B cell (primary cell): Measurements from ENCODE around the gene PDLIM5. TPM values are rescaled to one million over a fixed set of nuclear protein-coding genes. Genes with fewer than 3 reads are reported as not detected.

Source experiments
- ATAC-seq: fragments of 200-7000 bp; cut with Tn5 transposase; one replicate; pipeline ENCODE4 v1.10.0; 2021; ENCODE audit warnings: low read depth, mild to moderate bottlenecking, moderate number of reproducible peaks, moderate library complexity
- CTCF ChIA-PET: fragments of 350-600 bp; sonication (Branson Sonifier 250); formaldehyde crosslinking; loops from one replicate; lab custom pipeline; 2021; ENCODE audit warnings: antibody characterized with exemption, inconsistent platforms; lab: Charles Lee
- POLR2A ChIA-PET: fragments of 350-600 bp; sonication (Branson Sonifier 250); formaldehyde crosslinking; loops from one replicate; lab custom pipeline; 2021; ENCODE audit warnings: antibody characterized with exemption; lab: Charles Lee
- DNase-seq: peaks from one replicate; pipeline ENCODE4 v3.0.0; 2013
- H2AFZ ChIP-seq: 2 replicates; pipeline ENCODE4 v1.6.1; 2012; ENCODE audit warnings: mild to moderate bottlenecking, low read depth, low read length; ENCODE audit not compliant: insufficient read depth, poor library complexity, severe bottlenecking
- H3K27ac ChIP-seq, 2 donors: 1 replicate in 1 of 2; 2 replicates in 1 of 2; pipeline ENCODE4 v1.5.1; 2012 to 2013; ENCODE audit warnings: low read length in 2 of 2, mild to moderate bottlenecking in 2 of 2, moderate library complexity in 1 of 2
- H3K27me3 ChIP-seq, 4 experiments: fragments of 200-600 bp in 1 of 4; sonication (generic) in 1 of 4; replicated peaks in 1 of 4; 1 replicate in 2 of 4; 2 replicates in 2 of 4; pipeline versions ENCODE4 v1.6.1 to v1.7.0; 2013 to 2016; ENCODE audit warnings: low read length in 3 of 4, mild to moderate bottlenecking in 2 of 4, mixed read lengths in 1 of 4, moderate library complexity in 1 of 4; ENCODE audit not compliant: insufficient read depth in 4 of 4, control insufficient read depth in 3 of 4; ENCODE audit errors: control extremely low read depth in 1 of 4
- H3K36me3 ChIP-seq, 2 experiments: replicated peaks in 1 of 2; 1 replicate in 1 of 2; 2 replicates in 1 of 2; pipeline versions ENCODE4 v1.6.1 to v1.7.1; 2013; ENCODE audit warnings: low read length in 1 of 2; ENCODE audit not compliant: insufficient read depth in 2 of 2, control insufficient read depth in 1 of 2; ENCODE audit errors: control extremely low read depth in 1 of 2, extremely low read depth in 1 of 2
- H3K4me1 ChIP-seq, 2 donors: fragments of 200-600 bp in 1 of 2; sonication (generic) in 1 of 2; 1 replicate in 1 of 2; 2 replicates in 1 of 2; pipeline versions ENCODE4 v1.5.1 to v1.6.1; 2013 to 2017; ENCODE audit warnings: low read length in 2 of 2; ENCODE audit not compliant: control insufficient read depth in 2 of 2, insufficient read depth in 2 of 2
- H3K4me2 ChIP-seq: replicated peaks from 2 replicates; pipeline ENCODE3; 2012; ENCODE audit warnings: mild to moderate bottlenecking, low read depth, low read length; ENCODE audit not compliant: poor library complexity, severe bottlenecking
- H3K4me3 ChIP-seq, 5 experiments: fragments of 200-600 bp in 1 of 5; sonication (generic) in 1 of 5; 1 replicate in 3 of 5; 2 replicates in 2 of 5; pipeline versions ENCODE4 v1.5.1 to v1.7.0; 2011 to 2016; ENCODE audit warnings: low read length in 4 of 5, mild to moderate bottlenecking in 4 of 5, low read depth in 2 of 5, control low read depth in 1 of 5, moderate library complexity in 1 of 5; ENCODE audit not compliant: insufficient read depth in 1 of 5; ENCODE audit errors: control extremely low read depth in 1 of 5, extremely low read depth in 1 of 5
- H3K79me2 ChIP-seq: fragments of 200-600 bp; sonication (generic); one replicate; pipeline ENCODE4 v1.6.0; 2016; ENCODE audit warnings: low read length; ENCODE audit not compliant: control insufficient read depth, insufficient read depth
- H3K9ac ChIP-seq: fragments of 200-600 bp; sonication (generic); 2 replicates; pipeline ENCODE4 v1.6.1; 2017; ENCODE audit warnings: mild to moderate bottlenecking, low read length, moderate library complexity
- H3K9me3 ChIP-seq, 3 donors: one replicate each; pipeline versions ENCODE4 v1.6.1 to v1.7.1; 2013; ENCODE audit warnings: low read length in 2 of 3; ENCODE audit not compliant: control insufficient read depth in 2 of 3, insufficient read depth in 1 of 3; ENCODE audit errors: control extremely low read depth in 1 of 3
- H4K20me1 ChIP-seq: 2 replicates; pipeline ENCODE4 v1.6.0; 2012; ENCODE audit warnings: mild to moderate bottlenecking, low read length; ENCODE audit not compliant: insufficient read depth, control insufficient read depth, poor library complexity, severe bottlenecking
- H3K27ac Mint-ChIP-seq: one replicate; pipeline ENCODE4 v1.8.0; 2021; ENCODE audit warnings: mixed read lengths
- H3K27me3 Mint-ChIP-seq: one replicate; pipeline ENCODE4 v1.8.0; 2021; ENCODE audit warnings: mixed read lengths
- H3K4me1 Mint-ChIP-seq: one replicate; pipeline ENCODE4 v1.8.0; 2021; ENCODE audit warnings: mixed read lengths
- H3K4me3 Mint-ChIP-seq: one replicate; pipeline ENCODE4 v1.8.0; 2021; ENCODE audit warnings: mixed read lengths
- H3K9me3 Mint-ChIP-seq: one replicate; pipeline ENCODE4 v1.8.0; 2022; ENCODE audit warnings: mixed read lengths; ENCODE audit not compliant: insufficient read depth
- CTCF ChIP-seq: fragments of 200-600 bp; IDR thresholded peaks from one replicate; pipeline ENCODE4 v1.8.0; 2022; ENCODE audit warnings: antibody characterized with exemption, mild to moderate bottlenecking
- EZH2 ChIP-seq: IDR thresholded peaks from 2 replicates; pipeline ENCODE4 v1.6.1; 2012; ENCODE audit warnings: borderline replicate concordance, low read depth, mild to moderate bottlenecking, moderate library complexity, low read length; ENCODE audit not compliant: insufficient read depth, poor library complexity, severe bottlenecking
- WGBS: methylation state at CpG from one replicate; pipeline ENCODE4 v1.1.5; 2013; ENCODE audit warnings: missing lambda C conversion rate; ENCODE audit not compliant: insufficient coverage; 5-methylcytosine and 5-hydroxymethylcytosine counted together
- intact Hi-C: fragments of 100-400 bp; cut with micrococcal nuclease; formaldehyde crosslinking; loops from one replicate; pipeline ENCODE4 v1.10.0; 2022
- polyA plus RNA-seq: library from polyadenylated mRNA; depleted of rRNA; stranded (reverse); fragments of >200 nt; gene quantifications from 2 replicates; pipeline ENCODE4 v1.2.3, GENCODE V29; 2012
- total RNA-seq, 2 donors: library from RNA; stranded (reverse); fragments of 120-200 nt in 1 of 2; gene quantifications; 1 replicate in 1 of 2; 2 replicates in 1 of 2; pipeline versions ENCODE4 v1.2.3 to v1.2.4, GENCODE V29; 2013 to 2022

The PDLIM5 gene
- total and polyA plus RNA-seq, 2 donors (not counting 1 experiment from before 2014, with no cell fraction given) = 24.0 to 30.2 TPM

- Histone ChIP-seq H3K27me3 (no peaks in the 10 kb centered on the region), H3K79me2 (no peaks in the 10 kb centered on the region), H3K4me2 (no peak overlapping the region), H3K4me1 (no peaks in the 10 kb centered on the region), H4K20me1 (no peaks in the 10 kb centered on the region), H3K27ac (no peak overlapping the region), H3K36me3 (no peaks in the 10 kb centered on the region), H3K9ac (no peak overlapping the region), H3K4me3 (no peak overlapping the region), H3K9me3 (no peaks in the 10 kb centered on the region), H2AFZ (no peak overlapping the region)
- TF ChIP-seq CTCF (no peak), EZH2 (no peak)
- Mint-ChIP-seq H3K27ac (no peak overlapping the region), H3K27me3 (no peaks in the 10 kb centered on the region), H3K4me1 (no peaks in the 10 kb centered on the region), H3K4me3 (no peak overlapping the region), H3K9me3 (no peaks in the 10 kb centered on the region)
- ATAC-seq (no peak), DNase-seq (no peak)
- ChIA-PET CTCF (interaction anchor here (0.7 kb wide), 1 partner anchor 151 kb away, joined by 6 read pairs; no protein-coding TSS in a partner anchor), POLR2A (no interaction called here)
- intact Hi-C loops = no loop called here
- WGBS = 100% methylated on average over 3 of the region's 5 CpGs
Observed at GRCh38 chr4:94686086-94686485, 234.3 kb downstream of the PDLIM5 start.

GRCh38 chr4:94689155-94689860, 237.6 kb downstream of the PDLIM5 start:
- 13% methylated on average over 1 of the region's 4 CpGs for WGBS

More at GRCh38 chr4:94689155-94689860, 237.6 kb downstream of the PDLIM5 start:
- H3K36me3 ChIP-seq = no peaks in the 10 kb centered on the region
- ATAC-seq = no peak
- no peaks in the 10 kb centered on the region for H4K20me1 ChIP-seq
- no peak overlapping the region for H3K4me2 ChIP-seq
- intact Hi-C loops = no loop called here
- TF ChIP-seq EZH2 (no peak), CTCF (no peak)
- ChIA-PET POLR2A (no interaction called here), CTCF (no interaction called here)
- H3K4me1 ChIP-seq = no peaks in the 10 kb centered on the region
- H2AFZ ChIP-seq = no peak overlapping the region
- Mint-ChIP-seq H3K4me3 (no peak overlapping the region), H3K27me3 (no peaks in the 10 kb centered on the region), H3K9me3 (no peaks in the 10 kb centered on the region), H3K4me1 (no peaks in the 10 kb centered on the region), H3K27ac (no peak overlapping the region)
- no peak overlapping the region for H3K9ac ChIP-seq
- H3K4me3 ChIP-seq = no peak overlapping the region
- no peaks in the 10 kb centered on the region for H3K9me3 ChIP-seq
- DNase-seq = no peak
- H3K27me3 ChIP-seq = no peaks in the 10 kb centered on the region
- no peaks in the 10 kb centered on the region for H3K79me2 ChIP-seq
- H3K27ac ChIP-seq = no peak overlapping the region
